Fibroblast of skin of right quadriceps (primary cell): ENCODE data around the gene VPS45.
"Not testable (repeated sequence)": the region's sequence is repeated elsewhere in the genome, so short reads cannot be mapped to it uniquely, and the experiment has no call there.

Experiments
- DNase-seq: peaks from one replicate; pipeline ENCODE4 v3.0.0-alpha.2; 2013

VPS45 gene

DNA sequence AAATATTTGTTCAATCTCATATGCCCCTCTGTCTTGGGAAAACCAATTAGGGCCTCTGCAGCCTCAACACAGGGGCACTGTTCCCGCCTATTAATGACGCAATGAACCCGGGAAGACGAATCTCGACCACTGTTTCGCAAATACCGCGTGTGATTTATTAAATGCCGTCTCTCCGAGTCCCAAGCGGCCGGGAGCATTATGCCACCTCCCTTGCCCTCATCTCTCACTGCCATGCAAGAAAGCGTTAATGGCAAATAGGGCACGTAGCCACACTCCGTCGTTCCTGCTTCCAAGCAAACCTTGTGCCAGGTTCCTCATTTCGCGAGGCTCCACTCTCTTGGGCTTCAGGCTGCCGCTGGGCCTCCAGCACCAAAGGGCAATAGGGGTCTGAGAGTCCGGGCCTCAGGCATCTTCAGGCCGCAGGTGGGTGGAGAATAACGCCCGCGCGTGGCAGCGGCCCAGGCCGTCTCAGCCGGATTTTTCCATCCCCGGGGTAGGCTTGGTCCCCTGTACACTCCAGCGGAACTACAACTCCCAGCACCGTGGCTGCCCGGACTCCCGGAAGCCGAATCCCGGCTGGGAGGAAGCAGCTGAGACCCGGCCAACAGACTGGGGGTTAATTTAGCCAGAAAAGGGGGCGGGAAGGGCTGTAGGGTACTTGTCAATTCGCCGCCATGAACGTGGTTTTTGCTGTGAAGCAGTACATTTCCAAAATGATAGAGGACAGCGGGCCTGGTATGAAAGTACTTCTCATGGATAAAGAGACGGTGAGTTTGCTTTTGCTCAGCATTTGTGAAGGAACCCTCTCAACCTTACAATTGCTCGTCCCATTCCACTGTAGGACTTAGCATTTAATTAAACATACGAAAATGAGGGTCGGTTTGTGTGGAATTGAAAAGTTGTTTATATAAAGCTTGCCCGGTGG is at the start of gene VPS45:
TSS of gene VPS45 (plus strand) at position 593 of the 925 bp plus-strand sequence. CDS start at position 675, 82 bp downstream.
- peak; percentile 93 for DNase-seq

DNA sequence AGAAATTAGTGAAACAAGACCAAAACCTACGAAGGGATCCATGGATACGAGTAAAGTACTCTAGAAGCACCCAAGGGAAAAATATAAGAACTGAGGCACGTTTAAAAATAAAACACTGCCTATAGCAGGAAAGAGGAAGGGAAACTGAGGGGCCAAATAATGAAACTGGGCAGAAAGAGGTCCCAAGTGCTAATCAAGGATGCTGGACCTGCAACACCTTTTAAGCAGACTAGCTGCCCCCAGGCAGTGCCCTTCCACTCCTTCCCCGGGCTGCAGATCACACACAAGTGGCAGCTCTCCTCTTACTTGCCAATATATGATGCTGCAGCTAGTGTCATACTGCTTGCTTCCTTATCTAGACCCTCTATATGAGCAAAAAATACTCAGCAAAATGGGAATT is 49.4 kb upstream of the VPS45 start:
- DNase-seq: no peak

- DNase-seq: no peak
Measured at GRCh38 chr1:150020711-150021110, 46.9 kb upstream of the VPS45 start.

GRCh38 chr1:150021191-150021694 is 46.3 kb upstream of the VPS45 start:
- no peak for DNase-seq

GRCh38 chr1:150022357-150022756 is 45.2 kb upstream of the VPS45 start:
- DNase-seq: no peak

GRCh38 chr1:150024156-150024555 is 43.4 kb upstream of the VPS45 start:
- DNase-seq: no peak

DNA sequence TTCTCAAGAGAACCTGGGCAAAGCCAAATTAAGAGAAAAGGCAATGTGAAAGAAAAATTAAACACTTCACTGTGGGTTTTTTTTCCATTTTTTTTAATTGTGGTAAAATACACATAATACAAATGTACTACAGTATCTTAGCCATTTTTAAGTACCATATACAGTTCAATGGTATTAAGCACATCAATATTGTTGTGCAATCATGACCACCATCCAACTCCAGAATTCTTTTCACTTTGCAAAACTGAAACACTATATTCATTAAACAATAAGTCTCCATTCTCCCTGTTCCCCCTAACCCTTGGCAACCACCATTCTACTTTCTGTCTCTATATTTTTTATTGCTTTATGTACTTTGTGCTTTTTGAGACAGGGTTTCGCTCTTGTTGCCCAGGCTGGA is 39.3 kb upstream of the VPS45 start:
- DNase-seq: no peak

DNA sequence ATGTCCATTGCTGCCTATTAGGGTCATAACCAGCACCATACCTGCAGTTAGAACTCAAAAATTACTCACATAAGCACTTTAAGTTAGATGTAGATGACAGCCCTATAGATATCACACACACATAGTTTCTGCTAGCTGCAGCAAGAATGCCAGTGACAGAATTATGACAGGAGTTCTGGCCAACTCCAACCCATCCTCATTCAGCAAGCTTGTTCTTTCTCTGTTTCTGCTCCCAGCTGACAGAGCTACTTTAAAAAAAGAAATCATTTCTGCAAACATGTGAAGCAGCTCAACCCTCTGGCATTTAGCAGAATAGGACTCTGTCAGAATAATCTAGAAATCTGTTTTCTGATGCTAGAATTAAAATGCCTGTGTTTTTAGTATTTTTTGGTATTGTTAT is 33.2 kb upstream of the VPS45 start:
- no peak for DNase-seq

- no peak for DNase-seq
Measured at GRCh38 chr1:150049926-150050325, 17.6 kb upstream of the VPS45 start.

- DNase-seq: no peak
Measured at GRCh38 chr1:150051089-150051373, 16.5 kb upstream of the VPS45 start.

DNA sequence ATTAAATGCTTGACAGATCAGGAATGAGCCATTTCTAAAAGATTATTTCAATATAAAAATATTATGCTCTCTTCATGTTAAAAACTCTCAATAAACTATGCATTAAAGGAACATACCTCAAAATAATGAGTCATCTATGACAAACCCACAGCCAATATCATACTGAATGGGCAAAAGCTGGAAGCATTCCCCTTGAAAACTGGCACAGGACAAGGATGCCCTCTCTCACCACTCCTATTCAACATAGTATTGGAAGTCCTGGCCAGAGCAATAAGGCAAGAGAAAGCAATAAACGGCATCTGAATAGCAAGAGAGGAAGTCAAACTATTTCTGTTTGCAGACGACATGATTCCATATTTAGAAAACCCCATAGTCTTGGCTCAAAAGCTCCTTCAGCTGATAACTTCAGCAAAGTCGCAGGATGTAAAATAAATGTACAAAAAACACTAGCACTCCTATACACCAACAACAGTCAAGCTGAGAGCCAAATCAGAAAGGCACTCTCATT is 15.6 kb upstream of the VPS45 start:
- DNase-seq: not testable (repeated sequence)

DNA sequence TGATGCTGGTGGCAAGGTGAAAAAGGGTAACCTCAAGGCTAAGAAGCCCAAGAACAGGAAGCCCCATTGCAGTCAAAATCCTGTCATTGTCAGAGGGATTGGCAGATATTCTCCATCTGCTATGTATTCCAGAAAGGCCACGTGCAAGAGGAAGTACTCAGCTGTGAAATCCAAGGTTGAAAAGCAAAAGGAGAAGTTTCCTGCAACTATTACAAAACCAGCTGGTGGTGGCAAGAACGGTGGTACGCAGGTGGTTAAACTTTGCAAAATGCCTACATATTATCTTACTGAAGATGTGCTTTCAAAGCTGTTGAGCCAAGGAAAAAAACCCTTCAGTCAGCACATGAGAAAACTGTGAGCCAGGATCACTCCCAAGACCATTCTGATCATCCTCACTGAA is 13.7 kb upstream of the VPS45 start:
- no peak for DNase-seq

DNA sequence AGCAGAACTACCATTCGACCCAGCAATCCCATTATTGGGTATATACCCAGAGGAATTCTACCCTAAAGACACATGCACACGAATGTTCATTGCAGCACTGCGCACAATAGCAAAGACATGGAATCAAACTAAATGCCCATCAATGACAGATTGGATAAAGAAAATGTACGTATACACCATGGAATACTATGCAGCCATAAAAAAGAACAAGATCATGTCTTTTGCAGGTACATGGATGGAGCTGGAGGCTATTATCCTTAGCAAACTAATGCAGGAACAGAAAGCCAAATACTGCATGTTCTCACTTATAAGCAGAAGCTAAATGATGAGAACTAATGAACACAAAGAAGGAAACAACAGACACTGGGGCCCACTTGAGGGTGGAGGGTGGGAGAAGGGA is 12.1 kb upstream of the VPS45 start:
- DNase-seq: not testable (repeated sequence)

DNA sequence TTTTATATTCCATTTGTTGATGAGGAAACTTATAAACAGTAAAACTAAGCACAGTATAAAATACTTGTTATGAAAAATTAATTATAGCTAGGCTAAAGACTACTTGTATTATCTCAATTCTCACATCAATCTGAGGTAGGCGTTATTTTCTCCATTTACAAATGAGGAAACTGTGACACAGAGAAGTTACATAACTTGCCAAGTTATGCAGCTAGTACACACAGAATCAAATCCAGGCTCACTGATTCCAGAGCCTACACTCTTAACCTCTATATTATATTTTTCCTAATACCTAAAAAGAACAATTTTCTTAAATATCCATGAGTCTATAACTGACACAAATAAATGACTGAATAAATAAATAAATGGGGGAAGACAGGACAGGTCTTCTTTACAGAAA is 11.2 kb upstream of the VPS45 start:
- no peak for DNase-seq

GRCh38 chr1:150060260-150060659 is 7.3 kb upstream of the VPS45 start:
- no peak for DNase-seq

- DNase-seq: peak; percentile 90
Measured at GRCh38 chr1:150061632-150062101, 5.9 kb upstream of the VPS45 start.

DNA sequence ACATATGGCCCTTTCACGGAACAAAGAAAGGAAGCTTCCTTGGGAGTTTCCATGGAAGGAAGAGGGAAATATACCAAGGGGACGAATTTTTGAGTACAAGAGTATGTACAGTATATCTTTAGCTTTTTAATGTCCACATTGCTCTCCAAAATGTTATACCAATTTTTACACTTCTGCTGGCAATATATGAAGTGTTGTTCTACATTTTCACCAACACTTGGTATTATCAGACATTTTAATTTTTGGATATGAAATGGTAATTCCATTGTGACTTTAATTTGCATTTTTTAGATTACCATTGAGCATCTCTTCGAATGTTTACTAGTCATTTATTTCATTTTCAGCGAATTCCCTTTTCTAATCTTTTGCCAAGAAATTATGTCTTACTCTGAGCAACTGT is 5.5 kb upstream of the VPS45 start:
- DNase-seq: no peak

- peak; percentile 66 for DNase-seq
Measured at GRCh38 chr1:150065184-150065871, 2.2 kb upstream of the VPS45 start.

DNA sequence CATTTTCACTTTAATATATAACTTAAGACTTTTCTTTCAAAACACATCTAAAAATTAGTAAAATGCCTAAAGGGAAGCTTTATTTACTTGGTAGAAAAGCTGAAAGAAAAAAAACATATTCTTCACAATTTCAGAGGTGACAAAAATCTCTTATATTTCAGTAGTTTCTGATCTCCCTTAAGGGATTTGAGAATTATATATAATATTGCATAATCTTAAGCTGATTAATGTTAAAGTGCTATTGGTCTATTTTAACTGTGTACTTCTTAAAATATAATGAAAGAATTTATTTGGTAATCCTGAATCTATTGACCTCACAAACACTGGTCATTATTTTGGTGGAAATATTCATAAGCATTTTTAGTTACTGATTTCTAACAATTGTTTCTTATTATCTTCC is 1.2 kb upstream of the VPS45 start:
- DNase-seq: no peak

- DNase-seq: no peak
Measured at GRCh38 chr1:150066838-150067183, 765 bp upstream of the VPS45 start.

GRCh38 chr1:150068109-150068435 is 496 bp downstream of the VPS45 start:
- no peak for DNase-seq

DNA sequence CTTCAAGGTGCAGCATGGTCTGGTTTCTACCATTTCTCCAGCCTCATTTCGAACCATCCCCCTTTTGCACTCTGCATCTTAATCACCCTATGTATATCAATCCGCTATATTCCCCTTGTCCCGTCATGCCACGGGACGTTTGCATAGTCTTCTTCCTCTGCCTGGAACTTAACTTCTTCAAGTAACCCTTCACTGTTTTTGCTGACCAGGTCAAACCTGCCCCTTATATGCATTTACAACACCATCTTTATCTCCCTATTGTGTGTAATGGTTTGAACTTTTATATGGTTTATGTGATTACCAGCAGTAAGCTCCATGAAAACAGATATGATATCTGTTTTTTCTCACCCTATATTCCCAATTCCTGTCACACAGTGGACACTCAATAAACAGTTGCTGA is 2.3 kb downstream of the VPS45 start:
- DNase-seq: no peak

DNA sequence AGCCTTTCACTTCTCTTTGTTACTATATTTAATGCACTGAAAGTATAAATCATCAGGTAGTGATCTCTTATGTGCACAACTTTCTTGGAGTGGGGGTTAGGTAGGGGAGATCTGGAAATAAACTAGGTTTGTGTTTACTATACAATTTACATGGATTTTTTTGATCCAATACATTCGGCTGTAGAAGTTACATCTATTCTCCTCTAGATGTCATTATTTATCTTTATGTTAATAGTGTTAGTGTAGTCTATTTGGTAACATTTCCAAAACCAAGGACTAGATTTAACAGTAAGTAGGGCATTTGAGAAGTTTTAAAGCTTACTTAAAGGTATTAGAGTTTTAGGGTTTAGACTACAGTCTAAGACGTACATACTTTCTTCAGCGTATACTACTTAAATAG is 5.4 kb downstream of the VPS45 start:
- peak; percentile 31 for DNase-seq

DNA sequence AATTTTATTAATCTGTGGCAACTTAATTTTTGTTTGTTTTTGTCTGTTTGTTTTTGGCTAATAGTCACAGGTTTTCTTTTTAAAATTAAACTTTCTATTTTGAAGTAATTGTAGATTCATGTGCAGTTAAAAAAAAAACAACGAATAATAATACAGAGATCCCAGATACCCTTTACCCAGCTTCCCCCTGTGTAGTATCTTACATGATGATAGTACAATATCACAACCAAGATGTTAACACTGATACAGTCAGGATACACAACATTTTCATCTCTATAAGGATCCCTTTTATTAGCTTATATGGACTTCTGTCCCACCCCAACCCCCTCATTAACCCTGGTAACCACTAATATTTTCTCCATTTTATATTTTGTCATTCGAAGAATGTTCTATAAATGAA is 5.9 kb downstream of the VPS45 start:
- DNase-seq: no peak
